Cardiac muscle cell (in vitro differentiated cells and primary cell): ENCODE measurements around the gene ST7. TPM values are rescaled to one million over a fixed set of nuclear protein-coding genes. Genes with fewer than 3 reads are reported as not detected.

Experiments
- DNase-seq, 2 donors: peaks; one replicate each; pipeline versions ENCODE4 v3.0.0 to v3.0.0-alpha.2; 2010 to 2017; ENCODE audit warnings: low read depth in 1 of 2, low spot score in 1 of 2
- H3K27ac ChIP-seq: fragments of 200-600 bp; sonication (generic); 2 replicates; pipeline ENCODE4 v1.5.1; 2016
- H3K27me3 ChIP-seq: fragments of 200-600 bp; sonication (generic); 2 replicates; pipeline ENCODE4 v1.6.0; 2016; ENCODE audit warnings: control low read depth
- H3K36me3 ChIP-seq: fragments of 200-600 bp; sonication (generic); 2 replicates; pipeline ENCODE4 v1.5.1; 2016; ENCODE audit warnings: control low read depth
- H3K4me1 ChIP-seq: fragments of 200-600 bp; sonication (generic); 2 replicates; pipeline ENCODE4 v1.8.1; 2017; ENCODE audit warnings: low read depth, mild to moderate bottlenecking, mixed run types
- H3K4me3 ChIP-seq: fragments of 200-600 bp; sonication (generic); 2 replicates; pipeline ENCODE4 v1.5.1; 2016; ENCODE audit warnings: mild to moderate bottlenecking
- H3K9me3 ChIP-seq: fragments of 200-600 bp; sonication (generic); 2 replicates; pipeline ENCODE4 v1.5.1; 2017; ENCODE audit warnings: low read depth, mild to moderate bottlenecking, control low read depth
- polyA plus RNA-seq: library from polyadenylated mRNA; unstranded; fragments of >200 nt; fragmentation: Nextera tagmentation; extraction: Ambion mirVana; gene quantifications from 2 replicates; pipeline ENCODE4 v1.2.1, GENCODE V29; 2016
- total RNA-seq: library from RNA; depleted of rRNA; stranded (reverse); fragments of >200 nt; gene quantifications from 2 replicates; pipeline ENCODE4 v1.2.3, GENCODE V29; 2016
- TF ChIP-seq, protein P1 (sequence below): IDR thresholded peaks from 2 replicates; pipeline ENCODE4 v1.5.1; 2012; ENCODE audit warnings: low read depth, mild to moderate bottlenecking, low read length

Gene ST7
- total and polyA plus RNA-seq, 2 experiments from 2014 or later: 83.5 to 96.7 TPM

DNA sequence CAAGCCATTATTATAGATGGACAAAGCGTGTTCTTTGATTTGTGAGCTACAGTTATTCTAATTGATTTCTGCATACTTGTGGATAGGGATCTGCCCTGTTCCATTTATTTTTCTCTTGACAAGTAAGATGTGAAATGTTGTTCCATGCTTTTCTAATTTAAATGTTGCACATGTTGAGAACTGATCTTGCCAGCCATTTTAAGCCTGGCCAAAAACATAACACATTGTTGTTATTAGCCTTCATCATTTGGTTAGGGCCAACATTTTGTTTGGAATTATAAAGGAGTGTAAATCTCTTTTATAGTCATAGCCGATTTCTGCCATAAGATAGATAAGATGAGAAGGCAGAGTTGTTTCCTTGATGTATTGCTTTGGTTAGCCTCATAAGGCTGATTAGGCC lies 252.6 kb downstream of the ST7 start:
- Histone ChIP-seq H3K9me3 (no peaks in the 10 kb centered on the region), H3K27ac (peak overlapping the region; percentile 32), H3K36me3 (peaks cover 47% of the 10 kb centered on the region), H3K4me1 (peaks cover 4% of the 10 kb centered on the region), H3K4me3 (no peak overlapping the region), H3K27me3 (no peaks in the 10 kb centered on the region)
- no peak for DNase-seq
- TF ChIP-seq, protein P1, sequence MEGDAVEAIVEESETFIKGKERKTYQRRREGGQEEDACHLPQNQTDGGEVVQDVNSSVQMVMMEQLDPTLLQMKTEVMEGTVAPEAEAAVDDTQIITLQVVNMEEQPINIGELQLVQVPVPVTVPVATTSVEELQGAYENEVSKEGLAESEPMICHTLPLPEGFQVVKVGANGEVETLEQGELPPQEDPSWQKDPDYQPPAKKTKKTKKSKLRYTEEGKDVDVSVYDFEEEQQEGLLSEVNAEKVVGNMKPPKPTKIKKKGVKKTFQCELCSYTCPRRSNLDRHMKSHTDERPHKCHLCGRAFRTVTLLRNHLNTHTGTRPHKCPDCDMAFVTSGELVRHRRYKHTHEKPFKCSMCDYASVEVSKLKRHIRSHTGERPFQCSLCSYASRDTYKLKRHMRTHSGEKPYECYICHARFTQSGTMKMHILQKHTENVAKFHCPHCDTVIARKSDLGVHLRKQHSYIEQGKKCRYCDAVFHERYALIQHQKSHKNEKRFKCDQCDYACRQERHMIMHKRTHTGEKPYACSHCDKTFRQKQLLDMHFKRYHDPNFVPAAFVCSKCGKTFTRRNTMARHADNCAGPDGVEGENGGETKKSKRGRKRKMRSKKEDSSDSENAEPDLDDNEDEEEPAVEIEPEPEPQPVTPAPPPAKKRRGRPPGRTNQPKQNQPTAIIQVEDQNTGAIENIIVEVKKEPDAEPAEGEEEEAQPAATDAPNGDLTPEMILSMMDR: no peak

DNA sequence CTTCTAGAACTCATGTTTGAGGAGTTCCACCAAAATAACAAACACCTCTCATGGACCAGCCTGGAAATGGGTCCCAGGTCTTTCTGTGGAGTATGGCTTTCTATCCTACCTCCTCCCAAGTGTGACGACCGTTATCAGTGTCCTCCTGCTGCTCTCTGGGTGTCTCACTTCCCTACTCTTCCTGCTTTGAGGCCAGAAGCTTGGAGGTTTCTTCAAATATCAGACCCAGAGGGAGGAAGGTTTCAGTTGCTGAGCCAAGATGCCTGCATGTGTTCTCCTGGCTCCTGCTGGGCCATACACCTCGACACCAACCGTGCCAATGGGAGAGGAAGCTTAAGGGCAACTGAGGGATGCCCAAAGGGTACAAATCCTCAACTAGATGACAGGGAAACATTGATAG lies 255.0 kb downstream of the ST7 start:
- no peaks in the 10 kb centered on the region for H3K27me3 ChIP-seq
- H3K4me3 ChIP-seq: no peak overlapping the region
- peaks cover 9% of the 10 kb centered on the region for H3K4me1 ChIP-seq
- H3K36me3 ChIP-seq: peaks cover 42% of the 10 kb centered on the region
- no peak for DNase-seq
- no peaks in the 10 kb centered on the region for H3K9me3 ChIP-seq
- peak overlapping the region; percentile 74 for H3K27ac ChIP-seq
- TF ChIP-seq, protein P1: no peak

DNA sequence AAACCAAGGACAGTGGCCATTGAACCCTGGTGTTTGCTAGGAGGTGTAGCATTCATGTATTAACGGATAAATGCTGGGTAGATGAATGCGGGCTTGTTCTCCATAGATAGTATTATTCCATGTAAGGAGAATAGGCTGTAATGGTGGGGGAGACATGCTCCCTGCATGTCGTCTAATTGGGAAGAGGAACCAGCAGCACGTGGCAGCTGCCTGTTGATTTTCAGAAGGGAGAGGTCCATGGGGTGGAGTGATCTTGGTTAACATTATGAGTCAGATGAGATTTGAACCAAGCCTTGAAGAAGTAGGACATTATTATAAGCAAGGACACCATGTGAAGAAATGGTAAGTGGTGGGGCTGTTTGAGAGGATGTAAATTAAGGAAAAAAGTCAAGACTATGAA lies 257.1 kb downstream of the ST7 start:
- Histone ChIP-seq H3K36me3 (peaks cover 28% of the 10 kb centered on the region), H3K9me3 (no peaks in the 10 kb centered on the region), H3K4me3 (no peak overlapping the region), H3K27ac (peak overlapping the region; percentile 74), H3K27me3 (no peaks in the 10 kb centered on the region), H3K4me1 (peaks cover 18% of the 10 kb centered on the region)
- DNase-seq: no peak
- TF ChIP-seq, protein P1: no peak

DNA sequence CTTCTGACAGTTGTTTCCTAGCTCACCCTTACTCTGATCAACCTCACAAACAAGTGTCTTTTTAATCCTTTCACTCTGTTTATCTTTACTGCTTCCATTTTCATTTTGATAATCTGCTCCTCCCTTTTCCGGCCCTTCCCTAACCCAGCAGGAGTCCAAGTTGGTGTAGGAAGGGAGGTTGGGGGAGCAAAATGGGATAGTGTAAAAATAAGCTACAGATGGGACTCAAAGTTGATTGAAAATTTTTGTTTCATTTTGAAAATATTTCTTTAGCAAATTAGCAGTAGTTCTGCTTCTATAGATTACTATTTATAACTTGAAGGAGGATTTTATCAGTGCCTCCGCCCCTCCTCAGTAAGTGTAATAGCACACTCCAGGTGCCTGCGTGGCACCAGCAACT lies 257.6 kb downstream of the ST7 start:
- Histone ChIP-seq H3K27me3 (no peaks in the 10 kb centered on the region), H3K4me3 (no peak overlapping the region), H3K27ac (peak overlapping the region; percentile 74), H3K36me3 (peaks cover 26% of the 10 kb centered on the region), H3K9me3 (no peaks in the 10 kb centered on the region), H3K4me1 (peaks cover 18% of the 10 kb centered on the region)
- TF ChIP-seq, protein P1: no peak
- DNase-seq: no peak

DNA sequence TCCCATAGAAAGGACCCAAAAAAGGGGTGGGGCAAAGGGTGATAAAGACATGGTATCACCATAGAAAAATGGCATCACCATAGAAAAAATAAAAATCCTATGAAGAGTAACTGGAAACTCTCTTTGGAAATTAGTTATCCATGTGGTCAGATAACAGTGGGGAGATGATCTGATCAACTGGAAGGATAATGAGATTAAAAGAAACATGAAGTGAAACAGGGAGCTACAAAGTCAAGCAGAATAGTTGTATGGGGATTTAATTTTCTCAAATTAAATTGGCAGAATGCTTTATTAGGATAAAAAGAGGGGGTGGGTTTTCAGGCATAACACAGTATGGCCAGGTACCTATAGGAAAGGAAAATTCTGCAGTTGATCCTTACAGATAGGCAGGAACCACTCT lies 258.3 kb downstream of the ST7 start:
- TF ChIP-seq, protein P1: no peak
- peak overlapping the region; percentile 74 for H3K27ac ChIP-seq

More for the DNA sequence above, 258.3 kb downstream of the ST7 start:
- peaks cover 25% of the 10 kb centered on the region for H3K4me1 ChIP-seq
- H3K36me3 ChIP-seq: peaks cover 26% of the 10 kb centered on the region
- no peak overlapping the region for H3K4me3 ChIP-seq
- no peaks in the 10 kb centered on the region for H3K27me3 ChIP-seq
- H3K9me3 ChIP-seq: no peaks in the 10 kb centered on the region
- DNase-seq: no peak
